Measurements from ENCODE around the gene KHDC1L. TPM values are rescaled to one million over a fixed set of nuclear protein-coding genes. Genes with fewer than 3 reads are reported as not detected.
"Not testable (repeated sequence)": the region's sequence is repeated elsewhere in the genome, so short reads cannot be mapped to it uniquely, and the experiment has no call there.

KHDC1L gene
- total RNA-seq, 1 donor from 2014 or later: not detected

- no peaks in the 10 kb centered on the region for H3K36me3 Mint-ChIP-seq (ENCODE audit: low read depth)
- H3K27ac Mint-ChIP-seq (ENCODE audit: unreplicated experiment): no peak overlapping the region
- H3K4me3 Mint-ChIP-seq (ENCODE audit: unreplicated experiment): no peak overlapping the region
- no peaks in the 10 kb centered on the region for H3K27me3 Mint-ChIP-seq (ENCODE audit: low read depth)
- no peaks in the 10 kb centered on the region for H3K9me3 Mint-ChIP-seq (ENCODE audit: low read depth)
- peaks cover 10% of the 10 kb centered on the region for H3K4me1 Mint-ChIP-seq (ENCODE audit: low read depth)
- TF ChIP-seq CTCF (IDR thresholded peaks at IDR 0.05): no peak
- DNase-seq (ENCODE audit: low spot score): no peak
Measured at GRCh38 chr6:73258721-73259120, 33.4 kb upstream of the KHDC1L start.

GRCh38 chr6:73254323-73254722 lies 29.0 kb upstream of the KHDC1L start:
- H3K9me3 Mint-ChIP-seq (ENCODE audit: low read depth); H3K4me3 Mint-ChIP-seq (ENCODE audit: unreplicated experiment); H3K27ac Mint-ChIP-seq (ENCODE audit: unreplicated experiment); H3K36me3 Mint-ChIP-seq (ENCODE audit: low read depth); H3K4me1 Mint-ChIP-seq (ENCODE audit: low read depth); H3K27me3 Mint-ChIP-seq (ENCODE audit: low read depth); DNase-seq (ENCODE audit: low spot score): not testable (repeated sequence)

- no peaks in the 10 kb centered on the region for H3K36me3 Mint-ChIP-seq (ENCODE audit: low read depth)
- DNase-seq (ENCODE audit: low spot score): no peak
- no peaks in the 10 kb centered on the region for H3K27me3 Mint-ChIP-seq (ENCODE audit: low read depth)
- no peaks in the 10 kb centered on the region for H3K9me3 Mint-ChIP-seq (ENCODE audit: low read depth)
- no peak overlapping the region for H3K27ac Mint-ChIP-seq (ENCODE audit: unreplicated experiment)
- no peaks in the 10 kb centered on the region for H3K4me1 Mint-ChIP-seq (ENCODE audit: low read depth)
- no peak for TF ChIP-seq CTCF (IDR thresholded peaks at IDR 0.05)
- no peak overlapping the region for H3K4me3 Mint-ChIP-seq (ENCODE audit: unreplicated experiment)
Measured at GRCh38 chr6:73252703-73253102, 27.4 kb upstream of the KHDC1L start.

GRCh38 chr6:73250016-73250415 lies 24.7 kb upstream of the KHDC1L start:
- no peak for DNase-seq (ENCODE audit: low spot score)
- H3K27ac Mint-ChIP-seq (ENCODE audit: unreplicated experiment): no peak overlapping the region
- H3K4me3 Mint-ChIP-seq (ENCODE audit: unreplicated experiment): no peak overlapping the region
- no peaks in the 10 kb centered on the region for H3K36me3 Mint-ChIP-seq (ENCODE audit: low read depth)
- no peaks in the 10 kb centered on the region for H3K27me3 Mint-ChIP-seq (ENCODE audit: low read depth)
- TF ChIP-seq CTCF (IDR thresholded peaks at IDR 0.05): no peak
- H3K4me1 Mint-ChIP-seq (ENCODE audit: low read depth): no peaks in the 10 kb centered on the region
- no peaks in the 10 kb centered on the region for H3K9me3 Mint-ChIP-seq (ENCODE audit: low read depth)

- no peak for TF ChIP-seq CTCF (IDR thresholded peaks at IDR 0.05)
- Mint-ChIP-seq H3K27me3 (ENCODE audit: low read depth) (no peaks in the 10 kb centered on the region), H3K4me1 (ENCODE audit: low read depth) (no peaks in the 10 kb centered on the region), H3K9me3 (ENCODE audit: low read depth) (no peaks in the 10 kb centered on the region), H3K27ac (ENCODE audit: unreplicated experiment) (no peak overlapping the region), H3K4me3 (ENCODE audit: unreplicated experiment) (no peak overlapping the region), H3K36me3 (ENCODE audit: low read depth) (no peaks in the 10 kb centered on the region)
- DNase-seq (ENCODE audit: low spot score): no peak
Measured at GRCh38 chr6:73248192-73248903, 23.1 kb upstream of the KHDC1L start.

- no peak for TF ChIP-seq CTCF (IDR thresholded peaks at IDR 0.05)
- no peak for DNase-seq (ENCODE audit: low spot score)
- Mint-ChIP-seq H3K27me3 (ENCODE audit: low read depth) (no peaks in the 10 kb centered on the region), H3K36me3 (ENCODE audit: low read depth) (no peaks in the 10 kb centered on the region), H3K4me3 (ENCODE audit: unreplicated experiment) (no peak overlapping the region), H3K27ac (ENCODE audit: unreplicated experiment) (no peak overlapping the region), H3K9me3 (ENCODE audit: low read depth) (no peaks in the 10 kb centered on the region), H3K4me1 (ENCODE audit: low read depth) (no peaks in the 10 kb centered on the region)
Measured at GRCh38 chr6:73242001-73242400, 16.7 kb upstream of the KHDC1L start.
